ENCODE measurements around the gene DNM3.

GRCh38 chr1:172373864-172374263 is 532.6 kb downstream of the DNM3 start:
- TF ChIP-seq CTCF (IDR thresholded peaks at IDR 0.05; ENCODE audit: low read depth, low read length, poor library complexity, severe bottlenecking): no peak
- no peak for TF ChIP-seq EZH2phosphoT487 (IDR thresholded peaks at IDR 0.05; ENCODE audit: borderline replicate concordance, low read length)

All from DOHH2 (cell line).